Activated naive CD4-positive, alpha-beta T cell treated with Interleukin-2 at 50 U/mL for 16 hours (primary cell): ENCODE measurements around the gene ALOX15B.

Experiments used
- DNase-seq: peaks from one replicate; pipeline ENCODE4 v3.0.0-alpha.2; 2020

The ALOX15B gene

GRCh38 chr17:8038954-8039610 is at the start of gene ALOX15B:
ALOX15B (plus strand) TSS chr17:8039059; CDS start chr17:8039156, 97 bp downstream.
- no peak for DNase-seq

DNA sequence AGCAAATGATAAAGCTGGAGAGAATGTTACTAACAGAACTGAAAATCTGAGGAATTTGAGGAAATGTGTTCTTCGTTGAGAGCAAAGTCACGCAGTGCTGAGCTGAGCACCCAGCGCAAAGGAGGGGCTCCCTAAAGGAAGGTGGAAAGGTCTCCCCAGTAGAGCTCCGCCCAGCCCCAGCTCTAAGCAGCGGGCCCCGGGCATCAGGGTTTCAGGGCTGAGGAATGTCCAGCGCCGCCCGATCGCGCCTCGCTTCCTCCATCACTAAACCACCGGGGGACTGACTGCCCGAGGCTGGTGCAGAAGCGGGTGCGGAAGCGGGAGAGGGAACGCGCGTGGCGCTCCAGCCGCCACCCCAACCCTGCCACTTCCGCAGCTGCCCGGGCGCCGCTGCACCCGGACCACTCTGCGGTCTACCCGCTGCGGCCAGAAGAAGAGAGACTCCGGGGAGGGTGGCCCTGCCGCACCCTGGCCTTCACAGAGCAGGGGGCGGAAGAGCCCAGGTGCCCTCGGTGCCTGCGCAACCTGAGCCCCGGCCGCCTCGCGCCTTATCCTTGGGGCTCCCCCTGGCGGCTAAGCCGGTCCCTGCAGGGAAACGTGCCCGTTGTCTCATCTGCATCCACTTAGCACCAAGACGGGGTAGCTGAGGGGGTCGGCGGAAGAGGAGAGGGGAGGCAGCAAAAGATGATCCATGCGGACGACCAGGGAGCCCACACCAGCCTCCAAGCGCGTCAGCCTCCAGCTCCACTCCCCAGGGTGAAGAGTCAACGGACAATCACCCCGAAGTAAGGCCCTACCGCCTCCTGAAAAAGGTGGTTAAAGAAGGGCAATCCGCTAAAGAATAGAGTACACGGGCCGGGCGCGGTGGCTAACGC is 48.8 kb upstream of the ALOX15B start:
- peak; percentile 95 for DNase-seq

GRCh38 chr17:7992516-7992915 is 46.3 kb upstream of the ALOX15B start:
- no peak for DNase-seq

DNA sequence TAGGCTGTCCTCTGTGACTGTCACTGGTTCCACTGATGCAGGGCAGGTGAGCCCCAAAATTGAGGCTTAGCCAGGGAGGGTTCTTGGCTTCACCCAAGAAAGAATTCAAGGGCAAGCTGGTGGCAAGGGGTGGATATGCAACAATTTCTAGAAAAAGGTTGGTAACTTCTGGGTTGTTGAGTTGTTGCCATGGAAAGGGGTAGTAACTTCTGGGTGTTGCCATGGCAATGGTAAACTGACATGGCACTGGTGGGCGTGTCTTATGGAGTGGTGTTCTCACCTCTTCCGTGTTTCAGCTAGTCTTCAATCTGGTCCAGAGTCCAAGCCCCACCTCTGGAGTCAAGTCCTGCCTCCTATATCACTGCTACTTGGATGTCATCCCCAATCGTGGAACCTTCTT is 45.9 kb upstream of the ALOX15B start:
- DNase-seq = no peak

DNA sequence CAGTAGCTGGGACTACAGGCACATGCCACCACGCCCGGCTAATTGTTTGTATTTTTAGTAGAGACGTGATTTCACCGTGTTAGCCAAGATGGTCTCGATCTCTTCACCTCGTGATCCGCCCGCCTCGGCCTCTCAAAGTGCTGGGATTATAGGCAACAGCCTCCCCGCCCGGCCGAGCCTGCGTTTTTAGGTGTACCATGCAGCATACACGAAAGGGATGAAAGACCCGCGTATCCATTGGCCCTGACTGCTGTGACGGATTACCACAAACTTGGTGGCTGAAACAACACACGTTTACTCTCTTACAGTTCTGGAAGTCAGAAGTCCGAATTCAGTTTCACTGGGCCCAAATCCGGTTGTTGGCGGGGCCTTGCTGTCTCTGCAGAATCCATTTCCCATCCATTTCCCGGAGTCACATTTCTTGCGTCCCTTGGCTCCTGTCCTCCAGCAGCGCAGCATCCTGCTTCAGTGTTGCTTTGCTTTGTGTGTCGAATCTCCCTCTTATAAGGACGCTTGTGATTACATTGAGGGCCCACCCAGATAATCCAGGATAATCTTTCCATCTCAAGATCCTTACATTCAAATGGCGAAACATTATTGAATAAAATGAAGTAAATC is 44.8 kb upstream of the ALOX15B start:
- DNase-seq = no peak

DNA sequence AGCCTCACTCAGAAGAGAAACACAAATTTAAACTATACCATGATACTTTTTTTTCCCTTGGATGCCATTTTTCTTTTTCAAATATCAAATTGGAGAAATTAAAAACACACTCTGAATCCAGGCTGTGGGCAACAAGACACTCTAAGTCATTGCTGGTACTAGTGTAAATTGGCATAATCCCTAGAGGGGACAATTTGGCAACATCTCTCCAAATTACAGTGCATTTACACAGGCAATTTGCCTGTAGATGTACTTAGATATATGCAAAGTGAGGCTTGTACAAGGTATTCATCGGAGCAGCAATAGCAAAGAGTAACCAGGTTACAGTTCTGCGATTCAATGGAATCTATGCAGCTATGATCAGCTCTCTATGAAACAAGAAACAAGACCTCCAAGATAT is 43.1 kb upstream of the ALOX15B start:
- no peak for DNase-seq

DNA sequence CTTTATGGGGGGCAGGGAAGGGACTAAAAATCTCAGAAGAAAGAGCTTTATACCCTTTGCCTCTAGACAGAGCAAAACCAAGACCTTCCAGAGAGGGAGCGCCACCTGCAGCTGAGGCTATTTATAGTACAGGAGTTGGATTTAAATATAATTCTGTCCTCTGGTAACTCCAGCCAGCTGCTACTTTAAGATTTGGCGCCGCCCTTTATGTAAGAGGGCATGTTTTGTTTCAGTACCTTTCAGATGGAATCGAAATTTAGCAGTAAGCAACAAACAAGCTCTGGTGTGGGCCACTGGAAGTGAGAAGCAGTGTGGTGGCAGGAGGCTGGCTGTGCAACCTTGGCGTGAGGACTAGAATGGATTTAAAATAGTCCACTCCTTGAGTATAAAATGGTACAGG is 41.7 kb upstream of the ALOX15B start:
- DNase-seq = peak; percentile 31

DNA sequence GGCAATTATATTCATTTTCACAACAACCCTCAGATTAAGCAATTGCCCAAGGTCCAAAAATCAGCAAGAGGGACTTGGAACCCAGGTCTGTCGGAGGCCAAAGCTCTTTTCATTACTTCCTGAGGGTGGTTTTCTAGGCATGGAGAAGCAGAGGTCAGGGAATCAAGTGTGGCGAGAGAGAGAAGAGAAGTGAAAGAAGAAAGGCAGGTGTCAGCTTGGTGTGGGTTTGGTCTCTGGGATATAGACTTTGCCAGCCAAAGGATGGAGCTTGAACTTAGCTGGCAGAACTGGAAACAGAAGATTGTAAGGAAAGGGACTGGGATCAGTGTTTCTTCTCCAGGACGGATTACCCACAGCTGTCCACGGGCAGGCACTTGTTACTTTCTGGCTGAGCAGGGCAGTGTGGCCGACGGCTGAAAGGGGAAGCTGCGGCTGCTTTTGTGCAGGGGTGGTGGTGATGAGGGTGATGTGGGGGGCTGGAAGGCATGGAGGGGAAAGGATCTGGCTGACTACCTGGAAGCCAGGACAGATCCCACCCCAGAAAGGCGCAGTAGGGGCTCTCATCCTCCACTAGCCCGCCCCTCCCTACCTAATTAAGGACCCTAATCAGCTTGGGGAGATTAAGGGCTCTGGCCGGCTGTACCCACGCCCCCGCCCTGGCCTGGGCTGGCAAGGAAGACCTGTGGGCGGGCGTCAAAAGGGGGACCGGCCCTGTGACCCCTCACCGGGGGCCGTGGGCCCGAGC is 36.7 kb upstream of the ALOX15B start, which contains the start of gene GUCY2D:
GUCY2D (plus strand) TSS at position 640 of the 745 bp plus-strand sequence. CDS start 433 bp downstream, outside the sequence.
- DNase-seq = no peak

- no peak for DNase-seq
These were observed 35.9 kb upstream of the ALOX15B start for GRCh38 chr17:8002721-8003593.

GRCh38 chr17:8003594-8004181 is 35.2 kb upstream of the ALOX15B start:
- DNase-seq = no peak

DNA sequence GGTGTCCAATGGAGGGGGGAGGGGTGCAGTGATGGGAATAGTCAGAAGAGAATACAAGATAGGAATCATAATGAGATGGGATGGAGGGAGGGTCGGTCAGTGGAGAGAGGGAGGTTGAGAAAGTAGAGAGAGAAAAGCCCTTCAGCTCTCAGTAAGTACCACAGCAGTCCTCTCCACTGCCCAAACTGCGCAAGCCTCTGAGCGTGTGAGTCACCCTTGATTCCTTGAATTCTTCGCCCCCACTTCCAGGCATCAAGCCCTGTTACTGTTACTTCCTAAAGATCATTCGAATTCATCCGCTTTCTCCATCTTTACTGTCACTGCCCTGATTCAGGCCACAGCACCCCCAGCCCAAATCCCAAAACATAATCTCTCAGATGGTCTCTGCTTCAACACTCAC is 34.0 kb upstream of the ALOX15B start:
- no peak for DNase-seq

- DNase-seq = no peak
These were observed 33.5 kb upstream of the ALOX15B start for GRCh38 chr17:8005357-8005756.

DNA sequence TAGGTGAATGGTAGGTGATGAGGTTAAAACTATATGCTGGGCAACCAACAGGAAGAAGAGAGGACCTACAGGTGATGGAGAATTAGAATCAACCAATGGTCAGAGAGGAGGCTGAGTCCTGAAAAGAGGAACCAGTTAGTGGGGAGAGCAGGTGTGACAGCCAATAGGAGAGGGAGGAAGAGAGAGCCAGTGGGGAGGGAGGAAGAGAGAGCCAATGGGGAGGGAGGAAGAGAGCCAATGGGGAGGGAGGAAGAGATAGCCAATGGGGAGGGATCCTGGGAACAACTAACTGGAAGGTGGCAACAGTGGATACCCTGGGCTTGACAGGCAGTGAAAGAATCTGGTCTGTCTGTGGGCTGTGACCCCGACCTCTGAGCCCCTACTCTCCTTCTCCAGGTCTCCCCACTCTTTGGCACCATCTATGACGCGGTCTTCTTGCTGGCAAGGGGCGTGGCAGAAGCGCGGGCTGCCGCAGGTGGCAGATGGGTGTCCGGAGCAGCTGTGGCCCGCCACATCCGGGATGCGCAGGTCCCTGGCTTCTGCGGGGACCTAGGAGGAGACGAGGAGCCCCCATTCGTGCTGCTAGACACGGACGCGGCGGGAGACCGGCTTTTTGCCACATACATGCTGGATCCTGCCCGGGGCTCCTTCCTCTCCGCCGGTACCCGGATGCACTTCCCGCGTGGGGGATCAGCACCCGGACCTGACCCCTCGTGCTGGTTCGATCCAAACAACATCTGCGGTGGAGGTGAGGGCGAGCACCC is 32.7 kb upstream of the ALOX15B start:
- no peak for DNase-seq

DNA sequence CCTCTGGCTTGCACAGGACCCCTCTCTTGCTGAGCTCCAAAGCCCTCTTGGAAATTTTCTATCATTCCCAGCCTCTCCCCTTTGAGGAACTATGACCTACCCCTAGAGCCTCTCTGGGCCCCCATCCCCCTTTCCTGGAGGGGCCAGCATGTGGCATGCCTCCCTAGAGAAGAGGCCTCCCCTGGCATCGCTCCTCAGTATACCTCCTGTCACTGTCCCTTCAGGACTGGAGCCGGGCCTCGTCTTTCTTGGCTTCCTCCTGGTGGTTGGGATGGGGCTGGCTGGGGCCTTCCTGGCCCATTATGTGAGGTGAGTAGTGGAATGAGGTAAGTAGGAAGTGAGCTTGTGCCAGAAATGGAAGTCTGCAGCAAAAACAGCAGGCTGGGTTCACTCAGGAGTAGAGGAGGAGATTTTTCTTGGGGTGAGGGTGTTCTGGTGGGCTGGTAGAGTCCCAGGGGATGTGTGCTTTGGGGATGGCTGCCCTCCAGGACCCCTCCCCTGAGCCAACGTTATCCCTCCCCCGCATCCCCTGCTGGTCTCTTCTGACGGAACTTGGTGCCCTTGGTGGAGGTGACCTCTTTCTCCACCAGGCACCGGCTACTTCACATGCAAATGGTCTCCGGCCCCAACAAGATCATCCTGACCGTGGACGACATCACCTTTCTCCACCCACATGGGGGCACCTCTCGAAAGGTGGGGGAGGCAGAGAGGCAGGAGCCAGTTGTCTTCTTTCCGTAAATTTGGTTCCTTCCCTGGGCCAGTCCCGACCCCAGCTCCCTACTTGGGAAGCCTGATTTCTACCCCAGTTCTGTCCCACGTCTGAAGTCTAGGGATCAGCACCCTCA is 31.8 kb upstream of the ALOX15B start:
- DNase-seq = no peak

DNA sequence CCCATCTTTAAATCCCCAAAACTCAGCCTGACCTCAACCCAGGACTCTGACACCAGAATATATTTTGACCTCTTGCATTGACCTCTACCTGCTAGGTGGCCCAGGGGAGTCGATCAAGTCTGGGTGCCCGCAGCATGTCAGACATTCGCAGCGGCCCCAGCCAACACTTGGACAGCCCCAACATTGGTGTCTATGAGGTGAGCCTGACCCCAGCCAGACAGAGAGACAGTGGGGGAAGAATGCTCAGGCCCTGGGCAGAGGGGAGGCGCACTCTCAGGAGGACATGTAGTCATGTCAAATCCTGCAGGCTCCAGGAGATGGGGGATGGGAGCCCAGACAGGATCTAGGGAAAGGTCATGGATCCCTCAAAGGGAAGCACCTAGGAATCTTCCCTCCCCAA is 31.0 kb upstream of the ALOX15B start:
- no peak for DNase-seq

GRCh38 chr17:8012045-8012580 is 26.7 kb upstream of the ALOX15B start:
- DNase-seq = no peak

DNA sequence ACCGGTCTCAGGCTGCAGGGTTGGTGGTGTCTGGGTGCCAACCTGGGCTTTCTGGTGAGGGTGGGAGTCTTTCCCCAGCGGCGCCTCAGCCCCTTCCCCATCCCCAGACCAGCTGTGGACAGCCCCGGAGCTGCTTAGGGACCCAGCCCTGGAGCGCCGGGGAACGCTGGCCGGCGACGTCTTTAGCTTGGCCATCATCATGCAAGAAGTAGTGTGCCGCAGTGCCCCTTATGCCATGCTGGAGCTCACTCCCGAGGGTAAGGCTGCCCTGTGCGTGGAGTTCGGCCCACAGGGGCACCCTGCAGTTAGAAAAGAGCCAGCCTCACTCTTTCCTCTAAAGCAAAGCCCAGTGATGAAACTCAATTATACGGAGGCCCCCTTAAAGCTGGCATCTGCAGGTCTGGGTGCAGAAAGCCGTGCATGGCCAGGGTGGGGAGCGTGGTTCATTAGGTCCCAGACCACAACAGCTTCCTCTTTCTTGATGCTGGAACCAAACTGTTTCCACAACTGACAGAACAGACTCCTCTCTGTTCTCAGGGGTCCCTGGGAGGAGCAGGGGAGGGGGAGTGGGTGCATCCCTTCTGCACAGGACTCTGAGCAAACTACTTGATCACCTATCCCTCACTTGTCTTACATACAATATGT is 25.7 kb upstream of the ALOX15B start:
- no peak for DNase-seq

GRCh38 chr17:8013731-8014557 is 24.9 kb upstream of the ALOX15B start:
- no peak for DNase-seq
